H9 (cell line): ENCODE measurements around the gene SEC22C. TPM values are rescaled to one million over a fixed set of nuclear protein-coding genes. Genes with fewer than 3 reads are reported as not detected.

Experiments used
- DNase-seq: peaks from one replicate; pipeline ENCODE4 v3.0.0-alpha.2; 2017
- H2AFZ ChIP-seq: one replicate; pipeline ENCODE4 v1.6.1; 2013; ENCODE audit warnings: mild to moderate bottlenecking, low read length, control low read depth, moderate library complexity
- H2AK5ac ChIP-seq: 2 replicates; pipeline ENCODE4 v1.6.1; 2013; ENCODE audit warnings: low read length, control low read depth, mixed read lengths; ENCODE audit not compliant: insufficient read length
- H2BK120ac ChIP-seq: one replicate; pipeline ENCODE4 v1.6.1; 2013; ENCODE audit warnings: low read depth, mild to moderate bottlenecking, low read length, control low read depth, inconsistent platforms; ENCODE audit not compliant: poor library complexity, severe bottlenecking
- H2BK12ac ChIP-seq: 2 replicates; pipeline ENCODE4 v1.6.1; 2013; ENCODE audit warnings: low read length, control low read depth, mixed read lengths, low read depth; ENCODE audit not compliant: insufficient read length
- H2BK15ac ChIP-seq: 2 replicates; pipeline ENCODE4 v1.6.1; 2013; ENCODE audit warnings: low read depth, low read length, control low read depth
- H2BK20ac ChIP-seq: one replicate; pipeline ENCODE4 v1.6.1; 2013; ENCODE audit warnings: low read depth, mild to moderate bottlenecking, low read length, control low read depth, inconsistent platforms; ENCODE audit not compliant: poor library complexity, severe bottlenecking
- H2BK5ac ChIP-seq: 2 replicates; pipeline ENCODE4 v1.6.1; 2013; ENCODE audit warnings: low read length, control low read depth, mixed read lengths; ENCODE audit not compliant: insufficient read length
- H3K14ac ChIP-seq: 2 replicates; pipeline ENCODE4 v1.6.1; 2013; ENCODE audit warnings: low read length, control low read depth; ENCODE audit not compliant: insufficient read depth
- H3K18ac ChIP-seq: 2 replicates; pipeline ENCODE4 v1.6.1; 2013; ENCODE audit warnings: low read depth, mild to moderate bottlenecking, mixed read lengths, low read length, control low read depth; ENCODE audit not compliant: insufficient read length
- H3K23ac ChIP-seq: 2 replicates; pipeline ENCODE4 v1.6.1; 2013; ENCODE audit warnings: low read length, control low read depth, mixed read lengths, low read depth; ENCODE audit not compliant: insufficient read length
- H3K23me2 ChIP-seq: 2 replicates; pipeline ENCODE4 v1.6.1; 2013; ENCODE audit warnings: low read depth, mild to moderate bottlenecking, mixed read lengths, low read length, control low read depth; ENCODE audit not compliant: insufficient read length, poor library complexity, severe bottlenecking
- H3K27ac ChIP-seq: 2 replicates; pipeline ENCODE4 v1.5.1; 2013; ENCODE audit warnings: low read length, control low read depth, mixed read lengths, low read depth; ENCODE audit not compliant: insufficient read length
- H3K27me3 ChIP-seq: 2 replicates; pipeline ENCODE4 v1.6.1; 2013; ENCODE audit warnings: low read length, control low read depth, inconsistent platforms; ENCODE audit not compliant: insufficient read depth
- H3K4ac ChIP-seq: 2 replicates; pipeline ENCODE4 v1.6.1; 2013; ENCODE audit warnings: low read depth, mild to moderate bottlenecking, control low read depth, inconsistent platforms, low read length, moderate library complexity
- H3K4me1 ChIP-seq: 2 replicates; pipeline ENCODE4 v1.6.1; 2013; ENCODE audit warnings: low read length, control low read depth, inconsistent platforms; ENCODE audit not compliant: insufficient read depth
- H3K4me2 ChIP-seq: 2 replicates; pipeline ENCODE4 v1.6.1; 2013; ENCODE audit warnings: low read length, control low read depth, mixed read lengths; ENCODE audit not compliant: insufficient read length, insufficient read depth
- H3K56ac ChIP-seq: 2 replicates; pipeline ENCODE4 v1.6.1; 2013; ENCODE audit warnings: low read depth, mild to moderate bottlenecking, mixed read lengths, low read length, control low read depth; ENCODE audit not compliant: insufficient read length
- H3K79me1 ChIP-seq: 2 replicates; pipeline ENCODE4 v1.6.1; 2013; ENCODE audit warnings: low read depth, mild to moderate bottlenecking, moderate library complexity, low read length, control low read depth, inconsistent platforms; ENCODE audit not compliant: insufficient read depth, poor library complexity, severe bottlenecking
- H3K79me2 ChIP-seq: 2 replicates; pipeline ENCODE4 v1.6.1; 2013; ENCODE audit warnings: low read length, control low read depth, inconsistent platforms; ENCODE audit not compliant: insufficient read depth
- H3K9ac ChIP-seq: 2 replicates; pipeline ENCODE4 v1.6.1; 2013; ENCODE audit warnings: low read length, control low read depth, mixed read lengths; ENCODE audit not compliant: insufficient read length; ENCODE audit errors: extremely low read depth
- H3K9me3 ChIP-seq: one replicate; pipeline ENCODE4 v1.6.1; 2013; ENCODE audit warnings: low read depth, low read length, inconsistent platforms; ENCODE audit not compliant: control insufficient read depth
- H3T11ph ChIP-seq: one replicate; pipeline ENCODE4 v1.6.1; 2013; ENCODE audit warnings: mild to moderate bottlenecking, low read length, control low read depth, inconsistent platforms
- H4K20me1 ChIP-seq: one replicate; pipeline ENCODE4 v1.6.1; 2013; ENCODE audit not compliant: control insufficient read depth, insufficient read length, insufficient read depth
- H4K5ac ChIP-seq: 2 replicates; pipeline ENCODE4 v1.6.1; 2013; ENCODE audit warnings: low read depth, mild to moderate bottlenecking, mixed read lengths, low read length, control low read depth; ENCODE audit not compliant: insufficient read length
- H4K8ac ChIP-seq: replicated peaks from 2 replicates; pipeline ENCODE4 v1.6.1; 2013; ENCODE audit warnings: low read length, control low read depth, mixed read lengths, low read depth; ENCODE audit not compliant: insufficient read length
- H4K91ac ChIP-seq: 2 replicates; pipeline ENCODE4 v1.6.1; 2013; ENCODE audit warnings: low read depth, mild to moderate bottlenecking, moderate library complexity, mixed read lengths, low read length, control low read depth; ENCODE audit not compliant: insufficient read length
- H3K27ac Mint-ChIP-seq, 3 experiments: 2 replicates in 2 of 3; 3 replicates in 1 of 3; pipeline ENCODE4 v1.8.0; 2020 to 2021; ENCODE audit warnings: mixed read lengths in 3 of 3, mild to moderate bottlenecking in 1 of 3, moderate library complexity in 1 of 3
- H3K27me3 Mint-ChIP-seq: 2 replicates; pipeline ENCODE4 v1.8.0; 2021; ENCODE audit warnings: low read depth, mild to moderate bottlenecking, moderate library complexity, mixed read lengths
- H3K36me3 Mint-ChIP-seq, 3 experiments: 2 replicates in 2 of 3; 3 replicates in 1 of 3; pipeline ENCODE4 v1.8.0; 2020 to 2021; ENCODE audit warnings: low read depth in 3 of 3, mixed read lengths in 3 of 3; ENCODE audit not compliant: insufficient read depth in 1 of 3
- H3K4me1 Mint-ChIP-seq, 2 experiments: 2 replicates each; pipeline ENCODE4 v1.8.0; 2020; ENCODE audit warnings: mixed read lengths in 2 of 2
- H3K4me3 Mint-ChIP-seq, 2 experiments: 2 replicates in 1 of 2; 3 replicates in 1 of 2; pipeline ENCODE4 v1.8.0; 2020 to 2021; ENCODE audit warnings: mild to moderate bottlenecking in 2 of 2, mixed read lengths in 2 of 2, moderate library complexity in 1 of 2
- H3K9me3 Mint-ChIP-seq, 2 experiments: 2 replicates in 1 of 2; 3 replicates in 1 of 2; pipeline ENCODE4 v1.8.0; 2020; ENCODE audit warnings: mild to moderate bottlenecking in 2 of 2, mixed read lengths in 2 of 2, moderate library complexity in 1 of 2
- CTCF ChIP-seq: fragments of 200-600 bp; sonication (generic); conservative IDR thresholded peaks from 3 replicates; pipeline ENCODE4 v1.8.0; 2021; ENCODE audit warnings: antibody characterized with exemption, mild to moderate bottlenecking
- WGBS: extraction: QIAGEN DNeasy Blood & Tissue Kit; methylation state at CpG from one replicate; pipeline ENCODE4 v1.1.7; 2013; ENCODE audit warnings: missing lambda C conversion rate, low lambda C conversion rate, mixed read lengths; ENCODE audit not compliant: insufficient read length; ENCODE audit errors: extremely low coverage; 5-methylcytosine and 5-hydroxymethylcytosine counted together
- total RNA-seq: library from RNA; stranded (reverse); gene quantifications from 2 replicates; pipeline ENCODE4 v1.2.1, GENCODE V29; 2021

Gene SEC22C
- total RNA-seq, 1 experiment from 2014 or later, result 28.2 TPM

GRCh38 chr3:42588625-42589024 lies 6.9 kb upstream of the SEC22C start:
- no peaks in the 10 kb centered on the region for H3K4me1 ChIP-seq
- no peak overlapping the region for H2BK120ac ChIP-seq
- H3K27ac ChIP-seq, result no peak overlapping the region
- no peak overlapping the region for H2AK5ac ChIP-seq
- H3T11ph ChIP-seq, result no peak overlapping the region
- no peak overlapping the region for H3K4me3 Mint-ChIP-seq
- peaks cover 20 to 29% (median 26%) of the 10 kb centered on the region in 3 experiments for H3K36me3 Mint-ChIP-seq
- H3K27ac Mint-ChIP-seq, result no peak overlapping the region
- no peaks in the 10 kb centered on the region; the same call in 1 of the 2 replicates for H3K79me2 ChIP-seq
- no peak overlapping the region for H4K8ac ChIP-seq
- H3K9ac ChIP-seq, result no peak overlapping the region
- no peak overlapping the region for H4K5ac ChIP-seq
- H3K9me3 ChIP-seq, result no peaks in the 10 kb centered on the region
- DNase-seq, result no peak
- peaks cover 36 to 37% of the 10 kb centered on the region in 2 experiments for H3K4me1 Mint-ChIP-seq
- H3K27me3 ChIP-seq, result no peaks in the 10 kb centered on the region
- no peak overlapping the region for H2BK20ac ChIP-seq
- no peak for TF ChIP-seq CTCF
- no peak overlapping the region for H2BK15ac ChIP-seq
- WGBS, result no CpG with 5 or more reads among the region's 5 CpGs
- H3K4ac ChIP-seq, result no peak overlapping the region
- no peak overlapping the region for H2AFZ ChIP-seq
- peaks cover 6% of the 10 kb centered on the region for H3K23me2 ChIP-seq
- H4K20me1 ChIP-seq, result no peaks in the 10 kb centered on the region
- H4K91ac ChIP-seq, result no peak overlapping the region
- no peaks in the 10 kb centered on the region for H3K79me1 ChIP-seq
- no peak overlapping the region for H3K4me2 ChIP-seq
- H2BK12ac ChIP-seq, result no peak overlapping the region
- no peaks in the 10 kb centered on the region for H3K9me3 Mint-ChIP-seq
- no peak overlapping the region for H3K14ac ChIP-seq
- H3K23ac ChIP-seq, result no peak overlapping the region
- peaks cover 1% of the 10 kb centered on the region for H3K27me3 Mint-ChIP-seq
- H2BK5ac ChIP-seq, result no peak overlapping the region
- H3K18ac ChIP-seq, result no peak overlapping the region
- H3K56ac ChIP-seq, result no peak overlapping the region
